ENCODE measurements around the gene NYAP2. TPM values are rescaled to one million over a fixed set of nuclear protein-coding genes. Genes with fewer than 3 reads are reported as not detected.
A peak's percentile ranks its signal among the peaks of the same experiment; 100 is the strongest.

The NYAP2 gene
- total RNA-seq, 1 donor from 2014 or later = 0.07 TPM

GRCh38 chr2:225608136-225608535 lies 208.6 kb downstream of the NYAP2 start:
- H3K27me3 Mint-ChIP-seq (ENCODE audit: insufficient read depth, low read depth) = no peaks in the 10 kb centered on the region
- H3K9me3 Mint-ChIP-seq = no peaks in the 10 kb centered on the region
- H2AFZ ChIP-seq (replicated peaks) = no peak overlapping the region
- no peak overlapping the region for H3K4me3 Mint-ChIP-seq
- DNase-seq (ENCODE audit: low spot score) = no peak
- no peaks in the 10 kb centered on the region for H3K9me3 ChIP-seq (ENCODE audit: low read depth)
- H3K4me1 Mint-ChIP-seq = no peaks in the 10 kb centered on the region
- H3K27me3 ChIP-seq = no peaks in the 10 kb centered on the region
- H3K27ac ChIP-seq = no peak overlapping the region
- H3K36me3 ChIP-seq = no peaks in the 10 kb centered on the region
- H3K4me2 ChIP-seq = no peak overlapping the region
- H3F3A ChIP-seq (ENCODE audit: low read depth) = no peaks in the 10 kb centered on the region
- H3K9ac ChIP-seq = no peak overlapping the region
- no peaks in the 10 kb centered on the region for H3K4me1 ChIP-seq
- H3K36me3 Mint-ChIP-seq = no peaks in the 10 kb centered on the region
- H4K20me1 ChIP-seq (ENCODE audit: low read depth) = no peaks in the 10 kb centered on the region
- H3K27ac Mint-ChIP-seq = no peak overlapping the region
- TF ChIP-seq CTCF (IDR thresholded peaks at IDR 0.05) (no peak), EZH2 (IDR thresholded peaks at IDR 0.05) (no peak), EZH2phosphoT487 (IDR thresholded peaks at IDR 0.05) (no peak)
- no peaks in the 10 kb centered on the region for H3K79me2 ChIP-seq (ENCODE audit: low read depth)
- no peak overlapping the region for H3K4me3 ChIP-seq

GRCh38 chr2:225612636-225613035 lies 213.1 kb downstream of the NYAP2 start:
- DNase-seq (ENCODE audit: low spot score) = no peak
- Mint-ChIP-seq H3K36me3 (no peaks in the 10 kb centered on the region), H3K4me1 (peaks cover 6% of the 10 kb centered on the region), H3K9me3 (no peaks in the 10 kb centered on the region), H3K27ac (no peak overlapping the region), H3K4me3 (no peak overlapping the region), H3K27me3 (ENCODE audit: insufficient read depth, low read depth) (no peaks in the 10 kb centered on the region)
- Histone ChIP-seq H3F3A (ENCODE audit: low read depth) (no peaks in the 10 kb centered on the region), H3K4me3 (no peak overlapping the region), H3K27me3 (no peaks in the 10 kb centered on the region), H3K9ac (no peak overlapping the region), H3K9me3 (ENCODE audit: low read depth) (no peaks in the 10 kb centered on the region), H3K4me2 (no peak overlapping the region), H3K4me1 (no peaks in the 10 kb centered on the region), H3K79me2 (ENCODE audit: low read depth) (no peaks in the 10 kb centered on the region), H3K36me3 (no peaks in the 10 kb centered on the region), H4K20me1 (ENCODE audit: low read depth) (no peaks in the 10 kb centered on the region), H3K27ac (no peak overlapping the region), H2AFZ (replicated peaks) (no peak overlapping the region)
- TF ChIP-seq EZH2 (IDR thresholded peaks at IDR 0.05) = no peak
- no peak for TF ChIP-seq EZH2phosphoT487 (IDR thresholded peaks at IDR 0.05)
- no peak for TF ChIP-seq CTCF (IDR thresholded peaks at IDR 0.05)

- H3K79me2 ChIP-seq (ENCODE audit: low read depth) = no peaks in the 10 kb centered on the region
- H2AFZ ChIP-seq (replicated peaks) = no peak overlapping the region
- H3K4me3 ChIP-seq = no peak overlapping the region
- no peaks in the 10 kb centered on the region for H3K36me3 ChIP-seq
- no peaks in the 10 kb centered on the region for H3K27me3 ChIP-seq
- Mint-ChIP-seq H3K27ac (no peak overlapping the region), H3K4me3 (no peak overlapping the region), H3K9me3 (no peaks in the 10 kb centered on the region), H3K4me1 (peaks cover 6% of the 10 kb centered on the region), H3K27me3 (ENCODE audit: insufficient read depth, low read depth) (no peaks in the 10 kb centered on the region), H3K36me3 (no peaks in the 10 kb centered on the region)
- H3K27ac ChIP-seq = no peak overlapping the region
- TF ChIP-seq EZH2 (IDR thresholded peaks at IDR 0.05) = no peak
- TF ChIP-seq EZH2phosphoT487 (IDR thresholded peaks at IDR 0.05) = no peak
- no peak for TF ChIP-seq CTCF (IDR thresholded peaks at IDR 0.05)
- DNase-seq (ENCODE audit: low spot score) = peak; percentile 5
- no peaks in the 10 kb centered on the region for H4K20me1 ChIP-seq (ENCODE audit: low read depth)
- no peak overlapping the region for H3K4me2 ChIP-seq
- no peaks in the 10 kb centered on the region for H3K9me3 ChIP-seq (ENCODE audit: low read depth)
- no peaks in the 10 kb centered on the region for H3K4me1 ChIP-seq
- no peak overlapping the region for H3K9ac ChIP-seq
- H3F3A ChIP-seq (ENCODE audit: low read depth) = no peaks in the 10 kb centered on the region
Measured at GRCh38 chr2:225614915-225615314, 215.4 kb downstream of the NYAP2 start.
